Adrenal gland (tissue), 12 donors: Measurements from ENCODE around the gene LTBP2. TPM values are rescaled to one million over a fixed set of nuclear protein-coding genes. Genes with fewer than 3 reads are reported as not detected.

Experiments used
- DNase-seq, 7 donors: peaks; one replicate each; pipeline ENCODE4 v3.0.0-alpha.2; 2019 to 2020
- H3K27ac ChIP-seq, 5 donors: fragments of 200-600 bp; sonication (generic) in 4 of 5; 1 replicate in 3 of 5; 2 replicates in 2 of 5; pipeline versions ENCODE4 v1.5.1 to v1.8.0; 2016 to 2020; ENCODE audit warnings: mild to moderate bottlenecking in 1 of 5
- H3K27me3 ChIP-seq: fragments of 200-600 bp; 2 replicates; pipeline ENCODE4 v1.8.0; 2021
- H3K36me3 ChIP-seq, 2 donors: fragments of 200-600 bp; replicated peaks in 1 of 2; 1 replicate in 1 of 2; 2 replicates in 1 of 2; pipeline versions ENCODE4 v1.5.1 to v1.8.0; 2018 to 2022
- H3K4me1 ChIP-seq, 2 donors: fragments of 200-600 bp; replicated peaks in 1 of 2; 1 replicate in 1 of 2; 2 replicates in 1 of 2; pipeline versions ENCODE4 v1.5.1 to v1.8.0; 2018 to 2021
- H3K4me3 ChIP-seq, 4 donors: fragments of 200-600 bp; sonication (generic) in 3 of 4; one replicate each; pipeline ENCODE4 v1.5.1; 2016 to 2018
- H3K9me3 ChIP-seq, 3 donors: fragments of 200-600 bp; sonication (generic) in 1 of 3; replicated peaks in 1 of 3; 1 replicate in 2 of 3; 2 replicates in 1 of 3; pipeline versions ENCODE4 v1.5.1 to v1.8.0; 2016 to 2021
- POLR2A ChIP-seq, 2 donors: fragments of 450-650 bp; IDR thresholded peaks; one replicate each; pipeline ENCODE4 v1.6.1; 2017; ENCODE audit warnings: antibody characterized with exemption in 2 of 2, mild to moderate bottlenecking in 2 of 2, moderate library complexity in 1 of 2
- WGBS, 4 donors: extraction: QIAGEN DNeasy Blood & Tissue Kit in 2 of 4; methylation state at CpG; one replicate each; pipeline versions ENCODE4 v1.1.5 to v1.1.7; 2013 to 2017; 5-methylcytosine and 5-hydroxymethylcytosine counted together
- intact Hi-C, 2 donors: fragments of 100-400 bp; cut with DNase I; formaldehyde crosslinking; loops; one replicate each; pipeline versions ENCODE4 v1.14.1 to v1.15.0; 2022 to 2023
- polyA plus RNA-seq, 3 donors: library from polyadenylated mRNA; stranded (reverse); fragments of 200-250 nt in 2 of 3; fragments of 350-450 nt in 1 of 3; fragmentation: Illumina TruSeq in 1 of 3; extraction: RNeasy Lipid Tissue Mini Kit (QIAGEN cat#74804) in 1 of 3; gene quantifications; one replicate each; pipeline ENCODE4 v1.2.3, GENCODE V29; 2013 to 2014
- total RNA-seq, 9 donors: library from RNA; depleted of rRNA in 4 of 9; stranded (reverse); fragments of >200 nt in 4 of 9; fragments of 120-200 nt in 1 of 9; fragmentation: NEBNext Ultra II Directional in 1 of 9; extraction: Animal tissue kit (Norgen Biotek cat#: 25700) in 1 of 9; gene quantifications; one replicate each; pipeline versions ENCODE4 v1.1.0 to v1.2.4, GENCODE V29; 2013 to 2023
- TF ChIP-seq, protein P1 (sequence below), 6 experiments: fragments of 450-650 bp in 4 of 6; fragments of 200-600 bp in 2 of 6; sonication (generic) in 1 of 6; IDR thresholded peaks; 1 replicate in 5 of 6; 2 replicates in 1 of 6; pipeline versions ENCODE4 v1.5.1 to v1.8.0; 2016 to 2021; ENCODE audit warnings: antibody characterized with exemption in 6 of 6, mild to moderate bottlenecking in 2 of 6, moderate library complexity in 1 of 6
- donor health status: healthy with polysubstance abuse.
- donor health status: Bipolar disorder and iron deficiency.
- donor health status: DM: yes; HTN: yes; CAD: no.
- donor health status: DM: no; HTN: no; CAD: no.
- donor health status: DM: no; HTN: no; CAD: no.
- donor health status: DM: yes; HTN: yes; CAD: no.

The LTBP2 gene
- total and polyA plus RNA-seq, 12 donors: 2.1 to 17.0 (median 6.2) TPM

DNA sequence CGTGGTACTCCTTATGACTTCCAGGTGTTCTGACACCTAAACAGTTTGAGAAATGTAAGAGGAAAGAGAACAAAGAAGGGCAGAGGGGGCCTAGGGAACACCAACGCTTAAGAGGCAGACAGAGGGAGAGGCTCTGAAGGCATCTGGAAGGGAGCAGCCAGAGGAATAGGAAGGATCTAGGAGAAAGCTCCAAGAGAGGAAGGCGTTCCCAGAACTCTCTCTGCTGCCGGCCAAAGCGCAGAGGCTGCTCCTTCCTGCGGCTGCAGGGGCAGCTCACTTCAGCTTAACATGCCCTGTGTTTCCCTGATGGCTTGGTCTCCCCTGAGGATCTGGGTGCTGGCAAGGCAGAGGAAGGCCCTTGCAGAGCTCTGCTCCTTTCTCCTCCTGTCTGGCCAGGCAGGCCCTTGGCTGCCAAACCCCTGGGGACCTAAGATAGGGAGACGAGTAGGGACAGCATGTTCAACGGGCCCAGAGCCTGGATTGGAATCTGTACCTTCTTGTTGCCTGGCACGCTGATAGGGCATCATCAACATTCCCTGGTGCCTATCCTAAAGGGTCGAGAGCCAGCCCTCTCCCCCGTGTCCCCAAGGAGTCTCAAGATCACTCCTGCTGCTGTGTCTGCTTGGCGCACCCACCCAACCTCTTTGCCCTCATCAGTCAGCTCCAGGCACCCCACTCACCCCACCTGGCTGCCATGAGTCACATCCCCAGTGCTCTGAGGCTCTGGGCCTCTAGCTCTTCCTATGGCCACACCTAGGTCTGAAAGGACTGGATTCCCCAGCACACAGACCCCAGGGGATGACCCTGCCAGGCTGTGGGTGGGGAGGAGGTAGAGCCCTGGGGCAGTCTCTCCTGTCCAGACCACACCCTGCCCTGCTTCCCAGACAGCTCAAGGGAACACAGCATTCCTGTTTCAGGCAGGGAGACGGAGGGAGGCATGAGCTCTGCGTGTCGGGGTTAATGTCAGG, 45.6 kb downstream of the LTBP2 start:
- Histone ChIP-seq H3K4me3 (no peak overlapping the region), H3K9me3 (no peaks in the 10 kb centered on the region), H3K4me1 (peaks cover 7 to 13% of the 10 kb centered on the region in 2 donors), H3K36me3 (no peaks in the 10 kb centered on the region), H3K27ac (peak overlapping the region in 1 of 5 donors; percentile 16), H3K27me3 (no peaks in the 10 kb centered on the region)
- DNase-seq: no peak
- TF ChIP-seq POLR2A (IDR thresholded peaks at IDR 0.05): no peak
- intact Hi-C loops: no loop called here
- 72 to 79% (median 73%) methylated on average over 12 to 15 of the region's 15 CpGs for WGBS, 4 donors

- Histone ChIP-seq H3K9me3 (no peaks in the 10 kb centered on the region), H3K4me1 (no peaks in the 10 kb centered on the region), H3K4me3 (no peak overlapping the region), H3K36me3 (no peaks in the 10 kb centered on the region), H3K27me3 (no peaks in the 10 kb centered on the region), H3K27ac (peak overlapping the region in 1 of 5 donors; percentile 31)
- TF ChIP-seq POLR2A (IDR thresholded peaks at IDR 0.05): no peak
- TF ChIP-seq, protein P1, sequence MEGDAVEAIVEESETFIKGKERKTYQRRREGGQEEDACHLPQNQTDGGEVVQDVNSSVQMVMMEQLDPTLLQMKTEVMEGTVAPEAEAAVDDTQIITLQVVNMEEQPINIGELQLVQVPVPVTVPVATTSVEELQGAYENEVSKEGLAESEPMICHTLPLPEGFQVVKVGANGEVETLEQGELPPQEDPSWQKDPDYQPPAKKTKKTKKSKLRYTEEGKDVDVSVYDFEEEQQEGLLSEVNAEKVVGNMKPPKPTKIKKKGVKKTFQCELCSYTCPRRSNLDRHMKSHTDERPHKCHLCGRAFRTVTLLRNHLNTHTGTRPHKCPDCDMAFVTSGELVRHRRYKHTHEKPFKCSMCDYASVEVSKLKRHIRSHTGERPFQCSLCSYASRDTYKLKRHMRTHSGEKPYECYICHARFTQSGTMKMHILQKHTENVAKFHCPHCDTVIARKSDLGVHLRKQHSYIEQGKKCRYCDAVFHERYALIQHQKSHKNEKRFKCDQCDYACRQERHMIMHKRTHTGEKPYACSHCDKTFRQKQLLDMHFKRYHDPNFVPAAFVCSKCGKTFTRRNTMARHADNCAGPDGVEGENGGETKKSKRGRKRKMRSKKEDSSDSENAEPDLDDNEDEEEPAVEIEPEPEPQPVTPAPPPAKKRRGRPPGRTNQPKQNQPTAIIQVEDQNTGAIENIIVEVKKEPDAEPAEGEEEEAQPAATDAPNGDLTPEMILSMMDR (IDR thresholded peaks at IDR 0.05): no peak
- intact Hi-C loops: no loop called here
- WGBS, 4 donors: 83 to 86% (median 84%) methylated on average over 3 of the region's 3 CpGs
- no peak for DNase-seq
Measured at GRCh38 chr14:74563586-74564159, 48.4 kb downstream of the LTBP2 start.

- H3K27me3 ChIP-seq: no peaks in the 10 kb centered on the region
- H3K27ac ChIP-seq: peak overlapping the region in 1 of 5 donors; percentile 31
- DNase-seq: no peak
- no peaks in the 10 kb centered on the region for H3K36me3 ChIP-seq
- TF ChIP-seq, protein P1 (IDR thresholded peaks at IDR 0.05): no peak
- TF ChIP-seq POLR2A (IDR thresholded peaks at IDR 0.05): no peak
- no peak overlapping the region for H3K4me3 ChIP-seq
- no peaks in the 10 kb centered on the region for H3K4me1 ChIP-seq
- H3K9me3 ChIP-seq: no peaks in the 10 kb centered on the region
- 63 to 71% (median 69%) methylated on average over 5 of the region's 5 CpGs for WGBS, 4 donors
- intact Hi-C loops: no loop called here
Measured at GRCh38 chr14:74563233-74563585, 48.8 kb downstream of the LTBP2 start.

DNA sequence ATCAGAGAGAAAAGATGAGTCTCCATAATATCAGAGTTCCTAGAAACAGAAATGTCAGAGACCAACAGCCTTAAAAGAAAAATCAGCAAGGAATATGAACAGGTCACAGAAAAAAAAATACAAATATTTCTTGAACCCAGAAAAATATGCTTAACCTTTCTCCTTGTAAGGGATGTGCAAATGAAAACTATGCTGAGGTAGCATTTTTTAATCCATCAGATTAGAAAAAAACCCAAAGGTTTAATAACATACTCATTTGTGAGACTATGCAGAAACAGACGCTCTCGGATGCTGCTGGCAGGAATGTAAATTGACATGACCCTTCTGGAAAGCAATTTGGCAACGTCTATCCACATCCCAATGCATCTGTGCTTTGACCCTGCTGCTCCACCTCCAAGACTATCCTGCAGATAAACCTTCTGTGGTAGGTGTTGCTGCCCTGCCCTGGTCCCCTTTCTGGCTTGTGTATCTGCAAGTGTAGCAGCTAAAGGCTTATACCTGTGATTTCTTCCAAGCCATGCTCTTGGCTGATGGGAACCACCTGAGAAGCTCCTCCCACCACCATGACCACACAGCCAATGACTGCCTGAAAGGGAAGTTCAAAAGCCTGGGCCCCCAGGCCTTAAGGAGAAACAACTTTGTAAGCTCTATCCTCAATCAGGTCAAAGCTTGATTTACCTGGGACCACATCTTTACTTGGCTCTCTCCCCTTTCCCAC, 49.4 kb downstream of the LTBP2 start:
- TF ChIP-seq, protein P1 (IDR thresholded peaks at IDR 0.05): no peak
- TF ChIP-seq POLR2A (IDR thresholded peaks at IDR 0.05): no peak
- Histone ChIP-seq H3K4me1 (no peaks in the 10 kb centered on the region), H3K36me3 (no peaks in the 10 kb centered on the region), H3K27me3 (no peaks in the 10 kb centered on the region), H3K27ac (peak overlapping the region in 1 of 5 donors; percentile 8), H3K4me3 (no peak overlapping the region), H3K9me3 (no peaks in the 10 kb centered on the region)
- no peak for DNase-seq
- WGBS, 4 donors: 50 to 63% (median 59%) methylated on average over 3 of the region's 3 CpGs
- intact Hi-C loops: no loop called here
